Neural progenitor cell (in vitro differentiated cells): ENCODE results near the gene AP5S1. TPM values are rescaled to one million over a fixed set of nuclear protein-coding genes. Genes with fewer than 3 reads are reported as not detected.

Source experiments
- DNase-seq: peaks from one replicate; pipeline ENCODE4 v3.0.0-alpha.2; 2016; ENCODE audit warnings: low spot score
- H2AFZ ChIP-seq: fragments of 200-600 bp; sonication (generic); replicated peaks from 2 replicates; pipeline ENCODE4 v1.6.1; 2016; ENCODE audit warnings: antibody characterized with exemption
- H3F3A ChIP-seq: fragments of 200-600 bp; sonication (generic); 2 replicates; pipeline ENCODE4 v1.6.1; 2016; ENCODE audit warnings: antibody characterized with exemption, low read depth
- H3K27ac ChIP-seq: fragments of 200-600 bp; sonication (generic); 2 replicates; pipeline ENCODE4 v1.5.1; 2016; ENCODE audit warnings: mild to moderate bottlenecking
- H3K27me3 ChIP-seq: fragments of 200-600 bp; sonication (generic); 2 replicates; pipeline ENCODE4 v1.6.1; 2016; ENCODE audit warnings: mild to moderate bottlenecking, moderate library complexity
- H3K36me3 ChIP-seq: fragments of 200-600 bp; sonication (generic); 2 replicates; pipeline ENCODE4 v1.5.1; 2016
- H3K4me1 ChIP-seq: fragments of 200-600 bp; sonication (generic); 2 replicates; pipeline ENCODE4 v1.6.1; 2016; ENCODE audit warnings: mixed run types
- H3K4me2 ChIP-seq: fragments of 200-600 bp; sonication (generic); 2 replicates; pipeline ENCODE4 v1.6.1; 2016
- H3K4me3 ChIP-seq: fragments of 200-600 bp; sonication (generic); 2 replicates; pipeline ENCODE4 v1.5.1; 2016
- H3K79me2 ChIP-seq: fragments of 200-600 bp; sonication (generic); 2 replicates; pipeline ENCODE4 v1.6.1; 2016; ENCODE audit warnings: low read depth
- H3K9ac ChIP-seq: fragments of 200-600 bp; sonication (generic); 2 replicates; pipeline ENCODE4 v1.6.1; 2016
- H3K9me3 ChIP-seq: fragments of 200-600 bp; sonication (generic); 2 replicates; pipeline ENCODE4 v1.5.1; 2016; ENCODE audit warnings: low read depth
- H4K20me1 ChIP-seq: fragments of 200-600 bp; sonication (generic); 2 replicates; pipeline ENCODE4 v1.6.1; 2016; ENCODE audit warnings: low read depth
- H3K27ac Mint-ChIP-seq: 3 replicates; pipeline ENCODE4 v1.8.0; 2021; ENCODE audit warnings: mixed read lengths
- H3K27me3 Mint-ChIP-seq: 2 replicates; pipeline ENCODE4 v1.8.0; 2022; ENCODE audit warnings: low read depth, mild to moderate bottlenecking, inconsistent platforms, moderate library complexity, mixed read lengths; ENCODE audit not compliant: insufficient read depth
- H3K36me3 Mint-ChIP-seq: 3 replicates; pipeline ENCODE4 v1.8.0; 2021; ENCODE audit warnings: mixed read lengths
- H3K4me1 Mint-ChIP-seq: 3 replicates; pipeline ENCODE4 v1.8.0; 2021; ENCODE audit warnings: mixed read lengths
- H3K4me3 Mint-ChIP-seq: 3 replicates; pipeline ENCODE4 v1.8.0; 2021; ENCODE audit warnings: mild to moderate bottlenecking, moderate library complexity, mixed read lengths
- H3K9me3 Mint-ChIP-seq: 3 replicates; pipeline ENCODE4 v1.8.0; 2020; ENCODE audit warnings: mixed read lengths
- CTCF ChIP-seq: fragments of 200-600 bp; sonication (generic); IDR thresholded peaks from 2 replicates; pipeline ENCODE4 v1.5.1; 2017; ENCODE audit warnings: antibody characterized with exemption, mild to moderate bottlenecking
- EZH2 ChIP-seq: fragments of 200-600 bp; sonication (generic); IDR thresholded peaks from 2 replicates; pipeline ENCODE4 v1.6.1; 2017; ENCODE audit warnings: antibody characterized with exemption, mild to moderate bottlenecking, moderate library complexity
- EZH2phosphoT487 ChIP-seq: fragments of 200-600 bp; sonication (generic); IDR thresholded peaks from 2 replicates; pipeline ENCODE4 v1.6.1; 2017; ENCODE audit warnings: antibody characterized with exemption
- total RNA-seq: library from RNA; depleted of rRNA; stranded (reverse); fragments of >200 nt; gene quantifications from 2 replicates; pipeline ENCODE4 v1.2.3, GENCODE V29; 2015; ENCODE audit warnings: low replicate concordance

Gene AP5S1
- total RNA-seq, 1 donor from 2014 or later: 1.2 TPM

- Histone ChIP-seq H3K36me3 (no peaks in the 10 kb centered on the region), H3K79me2 (no peaks in the 10 kb centered on the region), H3K4me3 (no peak overlapping the region), H2AFZ (no peak overlapping the region), H3K27me3 (peaks cover 6% of the 10 kb centered on the region), H3K9ac (no peak overlapping the region), H3K9me3 (no peaks in the 10 kb centered on the region), H3K4me1 (peaks cover 28% of the 10 kb centered on the region), H3K4me2 (no peak overlapping the region), H4K20me1 (peaks cover 9% of the 10 kb centered on the region), H3K27ac (no peak overlapping the region), H3F3A (peaks cover 30% of the 10 kb centered on the region)
- TF ChIP-seq EZH2phosphoT487 (no peak), EZH2 (no peak), CTCF (no peak)
- Mint-ChIP-seq H3K27me3 (peaks cover 14% of the 10 kb centered on the region), H3K4me1 (peaks cover 58% of the 10 kb centered on the region), H3K4me3 (no peak overlapping the region), H3K27ac (no peak overlapping the region), H3K36me3 (peaks cover 41% of the 10 kb centered on the region), H3K9me3 (no peaks in the 10 kb centered on the region)
- no peak for DNase-seq
These were observed 19.0 kb upstream of the AP5S1 start for GRCh38 chr20:3801299-3801698.

- H3K4me3 Mint-ChIP-seq: no peak overlapping the region
- Histone ChIP-seq H3F3A (peaks cover 30% of the 10 kb centered on the region), H3K9ac (no peak overlapping the region), H3K36me3 (no peaks in the 10 kb centered on the region), H3K27me3 (peaks cover 5% of the 10 kb centered on the region), H2AFZ (no peak overlapping the region), H3K4me3 (no peak overlapping the region), H3K9me3 (no peaks in the 10 kb centered on the region), H4K20me1 (peaks cover 9% of the 10 kb centered on the region), H3K27ac (no peak overlapping the region), H3K4me2 (no peak overlapping the region), H3K79me2 (no peaks in the 10 kb centered on the region), H3K4me1 (peaks cover 27% of the 10 kb centered on the region)
- TF ChIP-seq EZH2phosphoT487: no peak
- TF ChIP-seq CTCF: no peak
- peaks cover 14% of the 10 kb centered on the region for H3K27me3 Mint-ChIP-seq
- H3K36me3 Mint-ChIP-seq: peaks cover 41% of the 10 kb centered on the region
- no peak for DNase-seq
- peaks cover 58% of the 10 kb centered on the region for H3K4me1 Mint-ChIP-seq
- no peak overlapping the region for H3K27ac Mint-ChIP-seq
- H3K9me3 Mint-ChIP-seq: no peaks in the 10 kb centered on the region
These were observed 18.5 kb upstream of the AP5S1 start for GRCh38 chr20:3801846-3802245.

GRCh38 chr20:3802524-3803239 is 17.7 kb upstream of the AP5S1 start:
- peaks cover 23% of the 10 kb centered on the region for H3F3A ChIP-seq
- H3K79me2 ChIP-seq: no peaks in the 10 kb centered on the region
- DNase-seq: no peak
- no peak overlapping the region for H3K27ac ChIP-seq
- H3K4me3 Mint-ChIP-seq: peak overlapping the region; percentile 55
- H3K9me3 ChIP-seq: no peaks in the 10 kb centered on the region
- H4K20me1 ChIP-seq: peaks cover 9% of the 10 kb centered on the region
- H3K27me3 ChIP-seq: no peaks in the 10 kb centered on the region
- H3K4me3 ChIP-seq: no peak overlapping the region
- peaks cover 27% of the 10 kb centered on the region for H3K4me1 ChIP-seq
- H3K27me3 Mint-ChIP-seq: peaks cover 16% of the 10 kb centered on the region
- peaks cover 58% of the 10 kb centered on the region for H3K4me1 Mint-ChIP-seq
- H3K4me2 ChIP-seq: no peak overlapping the region
- TF ChIP-seq EZH2phosphoT487 (no peak), EZH2 (no peak), CTCF (no peak)
- peak overlapping the region; percentile 51 for H3K27ac Mint-ChIP-seq
- no peaks in the 10 kb centered on the region for H3K9me3 Mint-ChIP-seq
- no peaks in the 10 kb centered on the region for H3K36me3 ChIP-seq
- peaks cover 38% of the 10 kb centered on the region for H3K36me3 Mint-ChIP-seq
- no peak overlapping the region for H2AFZ ChIP-seq
- H3K9ac ChIP-seq: no peak overlapping the region
